Measurements from ENCODE around the gene NBL1. TPM values are rescaled to one million over a fixed set of nuclear protein-coding genes. Genes with fewer than 3 reads are reported as not detected.

The NBL1 gene
- total and polyA plus RNA-seq, 2 of the 4 experiments (the other 2 are of a cell fraction): 14.0 to 54.2 TPM

GRCh38 chr1:19695772-19696171 is 51.7 kb downstream of the NBL1 start:
- H2BK5ac ChIP-seq (ENCODE audit: low read depth, low read length, poor library complexity, severe bottlenecking): no peak overlapping the region
- no peaks in the 10 kb centered on the region for H3K9me1 ChIP-seq (ENCODE audit: insufficient read depth, low read length)
- no peak overlapping the region for H2BK20ac ChIP-seq (ENCODE audit: low read depth, low read length)
- DNase-seq: no peak
- no peak overlapping the region for H3K9ac ChIP-seq (ENCODE audit: low read depth, low read length)
- in situ Hi-C loops (cut with MboI; ENCODE audit: low sequenced_read_pairs): no loop called here
- ATAC-seq (ENCODE audit: low read depth): no peak
- H3K23ac ChIP-seq (ENCODE audit: low read depth, low read length): no peak overlapping the region
- H3K27me3 ChIP-seq (ENCODE audit: control insufficient read depth, insufficient read depth, low read length): no peaks in the 10 kb centered on the region
- H3K27ac ChIP-seq (ENCODE audit: insufficient read depth, low read length): no peak overlapping the region
- no TSS peak for BruUV-seq (replicated peaks)
- H4K91ac ChIP-seq (ENCODE audit: insufficient read depth, low read depth, low read length): no peak overlapping the region
- H3K79me1 ChIP-seq (ENCODE audit: low read depth in 1 of 2, low read length in 2 of 2): no peaks in the 10 kb centered on the region
- H4K20me1 ChIP-seq (ENCODE audit: insufficient read depth, low read length): no peaks in the 10 kb centered on the region
- H3K56ac ChIP-seq (ENCODE audit: extremely low read depth, insufficient read depth, low read length): no peak overlapping the region
- no peak overlapping the region for H4K8ac ChIP-seq (ENCODE audit: low read depth in 2 of 2, low read length in 2 of 2)
- H3K9me3 ChIP-seq (ENCODE audit: control insufficient read depth, insufficient read depth, low read length): no peaks in the 10 kb centered on the region
- H3K4me2 ChIP-seq (ENCODE audit: low read depth, low read length): no peak overlapping the region
- H3K36me3 ChIP-seq (ENCODE audit: control insufficient read depth, insufficient read depth, low read length): peaks cover 17% of the 10 kb centered on the region; the same call in 1 of the 2 replicates
- POLR2A ChIA-PET (ENCODE audit: unreplicated experiment): no interaction called here
- H2BK15ac ChIP-seq (ENCODE audit: low read depth, low read length): no peak overlapping the region
- H3K4ac ChIP-seq (ENCODE audit: low read depth, low read length): no peak overlapping the region
- H2AFZ ChIP-seq (replicated peaks; ENCODE audit: low read length, poor library complexity): no peak overlapping the region
- no peak overlapping the region for H3K18ac ChIP-seq (ENCODE audit: low read depth, low read length)
- intact Hi-C loops (cut with micrococcal nuclease): no loop called here
- WGBS, 2 experiments (ENCODE audit: extremely low coverage in 2 of 2, insufficient read length in 1 of 2): 85% methylated on average over 2 of the region's 7 CpGs; no CpG with 5 or more reads in 1 of the 2 experiments
- H3K4me3 ChIP-seq (ENCODE audit: insufficient read depth, low read depth, low read length): no peak overlapping the region
- no peaks in the 10 kb centered on the region for H3K4me1 ChIP-seq (ENCODE audit: control insufficient read depth, insufficient read depth, low read length)
- TF ChIP-seq ELK1 (IDR thresholded peaks at IDR 0.05; ENCODE audit: borderline replicate concordance, low read depth, low read length): no peak
- no peak for TF ChIP-seq POLR2A (IDR thresholded peaks at IDR 0.05; ENCODE audit: low read depth, low read length)
- no peak for TF ChIP-seq CHD1 (IDR thresholded peaks at IDR 0.05; ENCODE audit: low read depth, low read length)
- no peak for TF ChIP-seq FOS (IDR thresholded peaks at IDR 0.05; ENCODE audit: low read depth, low read length)
- TF ChIP-seq RFX5 (IDR thresholded peaks at IDR 0.05; ENCODE audit: low read depth, low read length): no peak
- no peak for TF ChIP-seq CEBPB (IDR thresholded peaks at IDR 0.05; ENCODE audit: low read depth, low read length)
- no peak for TF ChIP-seq NFE2L2 (IDR thresholded peaks at IDR 0.05; ENCODE audit: low read depth, low read length)
- TF ChIP-seq RCOR1 (IDR thresholded peaks at IDR 0.05; ENCODE audit: insufficient replicate concordance, low read length): no peak
- no peak for TF ChIP-seq SMC3 (IDR thresholded peaks at IDR 0.05; ENCODE audit: low read depth, low read length)
- TF ChIP-seq MAFK (IDR thresholded peaks at IDR 0.05; ENCODE audit: low read depth, low read length): no peak
- no peak for TF ChIP-seq RAD21 (IDR thresholded peaks at IDR 0.05; ENCODE audit: low read length)
- TF ChIP-seq USF2 (IDR thresholded peaks at IDR 0.05; ENCODE audit: low read depth, low read length): no peak
- TF ChIP-seq CTCF (conservative IDR thresholded peaks at IDR 0.05; ENCODE audit: low read depth, low read length): no peak
- no peak for TF ChIP-seq BHLHE40 (IDR thresholded peaks at IDR 0.05; ENCODE audit: low read depth, low read length)
- TF ChIP-seq MXI1 (IDR thresholded peaks at IDR 0.05; ENCODE audit: borderline replicate concordance, low read depth, low read length): no peak
- H4K5ac ChIP-seq (ENCODE audit: low read depth, low read length): no peak overlapping the region
- no peak overlapping the region for H2AK5ac ChIP-seq (ENCODE audit: low read depth, low read length)
- H2BK120ac ChIP-seq (ENCODE audit: low read depth, low read length): no peak overlapping the region
- no peak overlapping the region for H3K14ac ChIP-seq (replicated peaks; ENCODE audit: low read depth, low read length)
- CTCF ChIA-PET: interaction anchor here (2.3 kb wide), 1 partner anchor 9 kb away, joined by 7 read pairs; no protein-coding TSS in a partner anchor
- H2AK9ac ChIP-seq (replicated peaks; ENCODE audit: low read depth, low read length, poor library complexity): no peak overlapping the region
- dilution Hi-C loops (cut with HindIII; ENCODE audit: low sequenced_read_pairs, unreplicated experiment): no loop called here

Measured in IMR-90 (cell line).